H1 (cell line): Measurements from ENCODE around the gene SLC35F5. TPM values are rescaled to one million over a fixed set of nuclear protein-coding genes. Genes with fewer than 3 reads are reported as not detected.

Source experiments
- CTCF ChIA-PET: fragments of 300-600 bp; sonication (Branson Sonifier 250); formaldehyde crosslinking; loops from one replicate; lab custom pipeline; 2021; ENCODE audit not compliant: partially characterized antibody; lab: Charles Lee
- POLR2A ChIA-PET: fragments of 300-600 bp; sonication (Branson Sonifier 250); formaldehyde crosslinking; loops from one replicate; lab custom pipeline; 2021; ENCODE audit warnings: inconsistent platforms; ENCODE audit not compliant: partially characterized antibody; lab: Charles Lee
- DNase-seq, 2 experiments: peaks; one replicate each; pipeline versions ENCODE4 v3.0.0 to v3.0.0-alpha.2; 2010 to 2022; ENCODE audit warnings: low spot score in 2 of 2, low read depth in 1 of 2, mixed read lengths in 1 of 2
- FAIRE-seq: peaks from 2 replicates; lab custom pipeline; 2011; peaks lifted over from hg19 to GRCh38; lab: Jason Lieb, UNC
- H2AFZ ChIP-seq: 2 replicates; pipeline ENCODE4 v1.8.1; 2012; ENCODE audit warnings: low read length, inconsistent platforms
- H2AK5ac ChIP-seq: 2 replicates; pipeline ENCODE4 v1.6.1; 2013; ENCODE audit warnings: low read depth, low read length
- H2BK120ac ChIP-seq: replicated peaks from 2 replicates; pipeline ENCODE3; 2013; ENCODE audit warnings: low read depth, low read length, inconsistent platforms
- H2BK12ac ChIP-seq: 2 replicates; pipeline ENCODE4 v1.6.1; 2013; ENCODE audit warnings: low read depth, low read length
- H2BK15ac ChIP-seq: 2 replicates; pipeline ENCODE4 v1.6.1; 2013; ENCODE audit warnings: low read length
- H2BK20ac ChIP-seq: 2 replicates; pipeline ENCODE4 v1.6.1; 2013; ENCODE audit warnings: low read length
- H2BK5ac ChIP-seq: 2 replicates; pipeline ENCODE4 v1.6.1; 2013; ENCODE audit warnings: low read depth, low read length
- H3K14ac ChIP-seq: 2 replicates; pipeline ENCODE4 v1.6.1; 2013; ENCODE audit warnings: inconsistent platforms; ENCODE audit not compliant: insufficient read length
- H3K18ac ChIP-seq: 2 replicates; pipeline ENCODE4 v1.6.1; 2013; ENCODE audit warnings: low read length; ENCODE audit errors: extremely low read depth
- H3K23ac ChIP-seq: 2 replicates; pipeline ENCODE4 v1.6.1; 2013; ENCODE audit warnings: inconsistent platforms; ENCODE audit not compliant: insufficient read length
- H3K23me2 ChIP-seq: 2 replicates; pipeline ENCODE4 v1.6.1; 2013; ENCODE audit warnings: low read depth, low read length
- H3K27ac ChIP-seq: 2 replicates; pipeline ENCODE4 v1.6.1; 2011; ENCODE audit warnings: low read depth, low read length, inconsistent platforms
- H3K27me3 ChIP-seq, 4 experiments: replicated peaks in 1 of 4; 1 replicate in 1 of 4; 2 replicates in 3 of 4; pipeline versions ENCODE4 v1.6.1 to v1.8.1; 2011 to 2013; ENCODE audit warnings: low read length in 3 of 4, mild to moderate bottlenecking in 3 of 4, inconsistent platforms in 2 of 4, mixed read lengths in 2 of 4, moderate library complexity in 1 of 4; ENCODE audit not compliant: control insufficient read depth in 3 of 4, insufficient read depth in 3 of 4; ENCODE audit errors: extremely low read depth in 1 of 4
- H3K36me3 ChIP-seq, 4 experiments: 2 replicates each; pipeline versions ENCODE4 v1.6.1 to v1.8.1; 2011 to 2013; ENCODE audit warnings: mild to moderate bottlenecking in 4 of 4, low read length in 3 of 4, moderate library complexity in 2 of 4, control low read depth in 1 of 4, inconsistent platforms in 1 of 4; ENCODE audit not compliant: insufficient read depth in 4 of 4, control insufficient read depth in 2 of 4
- H3K4ac ChIP-seq: replicated peaks from 2 replicates; pipeline ENCODE3; 2013; ENCODE audit warnings: low read length, low read depth, mixed read lengths, inconsistent platforms; ENCODE audit not compliant: insufficient read length
- H3K4me1 ChIP-seq, 4 experiments: replicated peaks in 1 of 4; 1 replicate in 1 of 4; 2 replicates in 3 of 4; pipeline versions ENCODE4 v1.6.1 to v1.8.1; 2011 to 2013; ENCODE audit warnings: low read length in 3 of 4, inconsistent platforms in 2 of 4, mixed read lengths in 1 of 4; ENCODE audit not compliant: insufficient read depth in 4 of 4, control insufficient read depth in 3 of 4
- H3K4me2 ChIP-seq, 2 experiments: 2 replicates each; pipeline versions ENCODE4 v1.6.1 to v1.8.1; 2011 to 2013; ENCODE audit warnings: low read depth in 2 of 2, low read length in 2 of 2, control low read depth in 1 of 2, inconsistent platforms in 1 of 2, mild to moderate bottlenecking in 1 of 2; ENCODE audit not compliant: insufficient read depth in 1 of 2
- H3K4me3 ChIP-seq, 4 experiments: fragments of 200-600, 300-600 bp in 1 of 4; sonication (generic), shearing (Covaris generic), sonication (Bioruptor Twin) in 1 of 4; 2 replicates each; pipeline versions ENCODE4 v1.5.1 to v1.8.1; 2011 to 2016; ENCODE audit warnings: low read length in 4 of 4, low read depth in 3 of 4, control low read depth in 2 of 4, inconsistent platforms in 2 of 4, mild to moderate bottlenecking in 2 of 4, mixed read lengths in 1 of 4, moderate library complexity in 1 of 4; ENCODE audit not compliant: insufficient read depth in 2 of 4; ENCODE audit errors: extremely low read depth in 1 of 4
- H3K56ac ChIP-seq: replicated peaks from 2 replicates; pipeline ENCODE3; 2013; ENCODE audit warnings: low read depth, mild to moderate bottlenecking, mixed read lengths, low read length, inconsistent platforms; ENCODE audit not compliant: insufficient read length
- H3K79me1 ChIP-seq: 2 replicates; pipeline ENCODE4 v1.6.1; 2013; ENCODE audit warnings: low read depth, low read length, control low read depth
- H3K79me2 ChIP-seq, 2 experiments: 2 replicates each; pipeline versions ENCODE4 v1.6.1 to v1.8.1; 2012 to 2013; ENCODE audit warnings: low read length in 2 of 2, mild to moderate bottlenecking in 2 of 2, inconsistent platforms in 1 of 2; ENCODE audit not compliant: insufficient read depth in 2 of 2, control insufficient read depth in 1 of 2
- H3K9ac ChIP-seq, 4 experiments: replicated peaks in 1 of 4; 1 replicate in 1 of 4; 2 replicates in 3 of 4; pipeline versions ENCODE4 v1.6.1 to v1.8.1; 2011 to 2013; ENCODE audit warnings: low read depth in 3 of 4, low read length in 3 of 4, control low read depth in 2 of 4, mild to moderate bottlenecking in 2 of 4, moderate library complexity in 2 of 4, inconsistent platforms in 1 of 4; ENCODE audit errors: extremely low read depth in 1 of 4
- H3K9me3 ChIP-seq, 2 experiments: 2 replicates each; pipeline versions ENCODE4 v1.6.1 to v1.8.1; 2012 to 2013; ENCODE audit warnings: mild to moderate bottlenecking in 2 of 2, moderate library complexity in 2 of 2, control low read depth in 1 of 2, inconsistent platforms in 1 of 2, low read depth in 1 of 2, low read length in 1 of 2, mixed read lengths in 1 of 2; ENCODE audit not compliant: insufficient read depth in 2 of 2
- H4K20me1 ChIP-seq, 2 experiments: replicated peaks in 1 of 2; 2 replicates each; pipeline versions ENCODE3 to v1.8.1; 2011 to 2013; ENCODE audit warnings: inconsistent platforms in 2 of 2, low read length in 2 of 2, mild to moderate bottlenecking in 1 of 2; ENCODE audit not compliant: insufficient read depth in 2 of 2, control insufficient read depth in 1 of 2
- H4K5ac ChIP-seq: 2 replicates; pipeline ENCODE4 v1.6.1; 2013; ENCODE audit warnings: low read length, low read depth, mixed read lengths, inconsistent platforms; ENCODE audit not compliant: insufficient read length
- H4K8ac ChIP-seq: 2 replicates; pipeline ENCODE4 v1.8.0; 2013; ENCODE audit warnings: mild to moderate bottlenecking, moderate library complexity, low read length, inconsistent platforms; ENCODE audit not compliant: insufficient read depth; ENCODE audit errors: extremely low read depth
- H4K91ac ChIP-seq: replicated peaks from 2 replicates; pipeline ENCODE3; 2013; ENCODE audit warnings: low read length, mixed read lengths, inconsistent platforms; ENCODE audit not compliant: insufficient read length
- BACH1 ChIP-seq: IDR thresholded peaks from 2 replicates; pipeline ENCODE4 v1.6.1; 2012; ENCODE audit warnings: low read length, improper control_type of control experiment
- HDAC2 ChIP-seq, 2 experiments: fragments of 300-600 bp in 1 of 2; sonication (generic) in 1 of 2; IDR thresholded peaks; 2 replicates each; pipeline ENCODE4 v1.6.1; 2011 to 2012; ENCODE audit warnings: low read depth in 2 of 2, low read length in 2 of 2, mild to moderate bottlenecking in 2 of 2, moderate library complexity in 2 of 2, borderline replicate concordance in 1 of 2, inconsistent platforms in 1 of 2
- KDM4A ChIP-seq: IDR thresholded peaks from one replicate; pipeline ENCODE4 v1.7.1; 2012; ENCODE audit warnings: low read depth, mild to moderate bottlenecking, moderate library complexity, low read length, inconsistent platforms; ENCODE audit not compliant: severe bottlenecking
- NANOG ChIP-seq: IDR thresholded peaks from 2 replicates; pipeline ENCODE4 v1.6.1; 2011; ENCODE audit warnings: low read length, low read depth, mild to moderate bottlenecking, inconsistent platforms; ENCODE audit not compliant: insufficient read depth, poor library complexity, severe bottlenecking
- SP4 ChIP-seq: IDR thresholded peaks from 2 replicates; pipeline ENCODE4 v1.6.1; 2012; ENCODE audit warnings: low read length, inconsistent platforms
- WGBS, 2 experiments: shearing (Covaris generic) in 1 of 2; methylation state at CpG; one replicate each; pipeline versions ENCODE4 v1.1.6 to v1.1.7; 2013 to 2015; ENCODE audit warnings: low lambda C conversion rate in 2 of 2, mixed read lengths in 2 of 2, inconsistent platforms in 1 of 2, low coverage in 1 of 2, missing lambda C conversion rate in 1 of 2; ENCODE audit not compliant: insufficient replicate concordance in 2 of 2, insufficient coverage in 1 of 2, insufficient read length in 1 of 2; ENCODE audit errors: extremely low coverage in 1 of 2, missing lambda C conversion rate in 1 of 2; 5-methylcytosine and 5-hydroxymethylcytosine counted together
- long read RNA-seq, 2 experiments: library from RNA in 1 of 2; library from capped mRNA in 1 of 2; stranded (forward); transcript quantifications; one replicate each; pipeline ENCODE4 v2.0.0, GENCODE V29; 2021; ENCODE audit warnings: inconsistent platforms in 1 of 2
- polyA minus RNA-seq, 3 experiments: library from RNA; depleted of rRNA, polyadenylated mRNA; stranded (reverse); fragments of >200 nt; gene quantifications; 1 replicate in 2 of 3; 2 replicates in 1 of 3; pipeline ENCODE4 v1.2.3, GENCODE V29; 2011
- polyA plus RNA-seq, 7 experiments: library from polyadenylated mRNA; depleted of rRNA in 3 of 7; stranded (reverse) in 5 of 7; unstranded in 2 of 7; fragments of >200 nt in 5 of 7; fragments of 200-250 nt in 2 of 7; gene quantifications; 1 replicate in 5 of 7; 2 replicates in 1 of 7; 4 replicates in 1 of 7; pipeline versions ENCODE4 v1.2.1 to v1.2.3, GENCODE V29; 2011 to 2013; ENCODE audit warnings: missing spikeins in 2 of 7, mixed read lengths in 2 of 7
- total RNA-seq: library from RNA; stranded (reverse); fragmentation: NEBNext Ultra II Directional; extraction: Animal tissue kit (Norgen Biotek cat#: 25700); gene quantifications from 2 replicates; pipeline ENCODE4 v1.2.1, GENCODE V29; 2021

The SLC35F5 gene, protein sequence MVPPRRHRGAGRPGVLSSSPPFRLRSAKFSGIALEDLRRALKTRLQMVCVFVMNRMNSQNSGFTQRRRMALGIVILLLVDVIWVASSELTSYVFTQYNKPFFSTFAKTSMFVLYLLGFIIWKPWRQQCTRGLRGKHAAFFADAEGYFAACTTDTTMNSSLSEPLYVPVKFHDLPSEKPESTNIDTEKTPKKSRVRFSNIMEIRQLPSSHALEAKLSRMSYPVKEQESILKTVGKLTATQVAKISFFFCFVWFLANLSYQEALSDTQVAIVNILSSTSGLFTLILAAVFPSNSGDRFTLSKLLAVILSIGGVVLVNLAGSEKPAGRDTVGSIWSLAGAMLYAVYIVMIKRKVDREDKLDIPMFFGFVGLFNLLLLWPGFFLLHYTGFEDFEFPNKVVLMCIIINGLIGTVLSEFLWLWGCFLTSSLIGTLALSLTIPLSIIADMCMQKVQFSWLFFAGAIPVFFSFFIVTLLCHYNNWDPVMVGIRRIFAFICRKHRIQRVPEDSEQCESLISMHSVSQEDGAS
- total RNA-seq (22.2 and 24.1 TPM in 2 replicates), polyA plus RNA-seq (2011; rRNA removed) (6.6 and 11.8 TPM in 2 replicates), polyA minus RNA-seq (2011; rRNA and poly(A)+ RNA removed) (25.0 and 46.4 TPM in 2 replicates)
- 12.9 TPM for polyA plus RNA-seq (2011; cell fraction: cytosol; rRNA removed)
- polyA plus RNA-seq (2011; cell fraction: nucleus; rRNA removed), result 12.2 TPM
- polyA plus RNA-seq (2012, experiment 1 of 2), result 6.5 to 13.5 TPM (median 9.2 TPM) in 4 replicates
- 2.6 TPM for polyA plus RNA-seq (2012, experiment 2 of 2)
- 14.4 TPM for polyA plus RNA-seq (2013, experiment 1 of 2)
- 18.5 TPM for polyA plus RNA-seq (2013, experiment 2 of 2)
- 15.6 TPM for polyA minus RNA-seq (2011; cell fraction: cytosol; rRNA and poly(A)+ RNA removed)
- 53.7 TPM for polyA minus RNA-seq (2011; cell fraction: nucleus; rRNA and poly(A)+ RNA removed)
- long read RNA-seq, experiment 1, full-length matches to known transcripts, result 3 of 10 reads
- long read RNA-seq, experiment 1, partial matches to known transcripts, result 4 of 10 reads
- long read RNA-seq, experiment 1, other reads (novel, unspliced or antisense), result 3 of 10 reads
- long read RNA-seq, experiment 2, partial matches to known transcripts, result 0 of 1 reads
- long read RNA-seq, experiment 2, other reads (novel, unspliced or antisense), result 1 of 1 reads

DNA sequence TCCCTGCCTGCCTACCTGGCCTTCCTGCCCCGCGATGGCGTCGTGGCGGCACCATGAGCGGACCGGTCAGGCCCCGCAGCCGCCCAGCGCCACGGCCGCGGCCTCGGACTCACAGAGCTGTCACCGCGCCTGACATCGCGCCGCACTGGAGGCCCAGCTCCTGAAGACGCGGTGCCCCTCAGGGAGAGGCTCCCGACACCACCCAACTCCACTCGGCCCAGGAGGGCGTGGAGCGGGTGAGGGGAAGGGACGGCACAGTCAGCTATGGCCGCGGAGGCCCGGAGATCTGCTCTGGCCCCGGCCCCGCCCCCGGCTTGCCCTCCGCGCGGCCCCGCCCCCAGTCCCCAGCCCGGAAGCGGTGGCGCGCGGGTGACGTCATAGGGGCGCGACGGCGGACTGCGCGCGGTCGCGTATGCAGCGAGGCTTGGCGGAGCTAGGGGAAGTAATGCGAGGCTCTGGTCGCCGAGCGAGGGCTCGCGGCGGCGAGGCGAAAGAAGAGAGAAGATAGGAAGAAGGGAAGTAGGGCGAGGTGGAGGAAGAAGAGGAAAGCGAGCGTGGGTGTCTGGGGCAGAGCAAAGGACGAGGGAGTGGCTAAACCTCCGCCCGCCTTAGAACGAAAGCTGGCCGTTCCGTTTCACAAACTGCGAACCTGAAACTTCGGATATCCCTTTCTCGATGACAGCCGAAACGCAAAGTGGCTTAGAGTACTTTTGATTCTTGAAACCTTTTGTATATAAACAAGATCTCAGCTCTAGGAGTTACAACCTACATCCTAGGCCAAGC is at the start of gene SLC35F5:
Gene SLC35F5 (minus strand): TSS at position 288 of the 783 bp plus-strand sequence. CDS start 233 bp downstream, at position 55.
- POLR2A ChIA-PET, result interaction anchor here (0.7 to 1.8 kb wide), 10 partner anchors 9 to 141 kb away, joined by 3 to 24 read pairs (median 4); partner anchors contain the start of gene ACTR3
- Histone ChIP-seq H3K14ac (no peak within 1 kb of the TSS), H3K18ac (peak within 1 kb of the TSS; percentile 95), H2AK5ac (no peak within 1 kb of the TSS), H2BK15ac (peak within 1 kb of the TSS; percentile 88; the same call in 1 of the 2 replicates), H4K20me1 (peaks cover 0 to 7% of the 10 kb centered on the region in 2 experiments), H3K79me1 (no peaks in the 10 kb centered on the region), H2AFZ (peak within 1 kb of the TSS; percentile 82), H3K36me3 (peaks cover 0 to 5% (median 0%) of the 10 kb centered on the region in 4 experiments; a peak in 1 of 8 replicates), H3K4me3 (peak within 1 kb of the TSS; percentile 75 to 94 (median 90)), H2BK120ac (no peak within 1 kb of the TSS), H2BK12ac (peak within 1 kb of the TSS; percentile 94; the same call in 1 of the 2 replicates), H3K23ac (no peak within 1 kb of the TSS), H4K8ac (peak within 1 kb of the TSS; percentile 99), H3K27me3 (no peaks in the 10 kb centered on the region), H3K23me2 (peaks cover 11% of the 10 kb centered on the region), H4K5ac (peak within 1 kb of the TSS; percentile 95), H3K4ac (peak within 1 kb of the TSS; percentile 96), H3K4me2 (peak within 1 kb of the TSS; percentile 81 to 90), H3K56ac (peak within 1 kb of the TSS; percentile 90), H3K79me2 (peaks cover 4 to 17% of the 10 kb centered on the region in 2 experiments; a peak in 2 of 4 replicates), H2BK5ac (peak within 1 kb of the TSS; percentile 93), H4K91ac (peak within 1 kb of the TSS; percentile 96), H3K9ac (peak within 1 kb of the TSS; percentile 72 to 95 (median 92)), H3K27ac (peak within 1 kb of the TSS; percentile 85), H2BK20ac (no peak within 1 kb of the TSS), H3K4me1 (no peaks in the 10 kb centered on the region; a peak in 2 of 7 replicates), H3K9me3 (no peaks in the 10 kb centered on the region)
- FAIRE-seq (no peak), DNase-seq (peak; percentile 47 to 97)
- CTCF ChIA-PET, result interaction anchor here (0.5 to 1.9 kb wide), 5 partner anchors 10 to 223 kb away, joined by 3 to 5 read pairs (median 3); no protein-coding TSS in a partner anchor
- WGBS, 2 experiments, result 1% methylated on average over 43 of the region's 76 CpGs; no CpG with 5 or more reads in 1 of the 2 experiments
- TF ChIP-seq SP4 (no peak), BACH1 (no peak), NANOG (no peak), HDAC2 (IDR thresholded peaks at IDR 0.05; ENCODE audit: borderline replicate concordance in 1 of 2, low read depth in 2 of 2, low read length in 2 of 2) (peak in 1 of 2 experiments; percentile 77; a peak in 1 of 4 replicates), KDM4A (peak; percentile 99)
